Measurements from ENCODE around the gene MIA2.
"Not testable (repeated sequence)": the region's sequence is repeated elsewhere in the genome, so short reads cannot be mapped to it uniquely, and the experiment has no call there.

The MIA2 gene, protein sequence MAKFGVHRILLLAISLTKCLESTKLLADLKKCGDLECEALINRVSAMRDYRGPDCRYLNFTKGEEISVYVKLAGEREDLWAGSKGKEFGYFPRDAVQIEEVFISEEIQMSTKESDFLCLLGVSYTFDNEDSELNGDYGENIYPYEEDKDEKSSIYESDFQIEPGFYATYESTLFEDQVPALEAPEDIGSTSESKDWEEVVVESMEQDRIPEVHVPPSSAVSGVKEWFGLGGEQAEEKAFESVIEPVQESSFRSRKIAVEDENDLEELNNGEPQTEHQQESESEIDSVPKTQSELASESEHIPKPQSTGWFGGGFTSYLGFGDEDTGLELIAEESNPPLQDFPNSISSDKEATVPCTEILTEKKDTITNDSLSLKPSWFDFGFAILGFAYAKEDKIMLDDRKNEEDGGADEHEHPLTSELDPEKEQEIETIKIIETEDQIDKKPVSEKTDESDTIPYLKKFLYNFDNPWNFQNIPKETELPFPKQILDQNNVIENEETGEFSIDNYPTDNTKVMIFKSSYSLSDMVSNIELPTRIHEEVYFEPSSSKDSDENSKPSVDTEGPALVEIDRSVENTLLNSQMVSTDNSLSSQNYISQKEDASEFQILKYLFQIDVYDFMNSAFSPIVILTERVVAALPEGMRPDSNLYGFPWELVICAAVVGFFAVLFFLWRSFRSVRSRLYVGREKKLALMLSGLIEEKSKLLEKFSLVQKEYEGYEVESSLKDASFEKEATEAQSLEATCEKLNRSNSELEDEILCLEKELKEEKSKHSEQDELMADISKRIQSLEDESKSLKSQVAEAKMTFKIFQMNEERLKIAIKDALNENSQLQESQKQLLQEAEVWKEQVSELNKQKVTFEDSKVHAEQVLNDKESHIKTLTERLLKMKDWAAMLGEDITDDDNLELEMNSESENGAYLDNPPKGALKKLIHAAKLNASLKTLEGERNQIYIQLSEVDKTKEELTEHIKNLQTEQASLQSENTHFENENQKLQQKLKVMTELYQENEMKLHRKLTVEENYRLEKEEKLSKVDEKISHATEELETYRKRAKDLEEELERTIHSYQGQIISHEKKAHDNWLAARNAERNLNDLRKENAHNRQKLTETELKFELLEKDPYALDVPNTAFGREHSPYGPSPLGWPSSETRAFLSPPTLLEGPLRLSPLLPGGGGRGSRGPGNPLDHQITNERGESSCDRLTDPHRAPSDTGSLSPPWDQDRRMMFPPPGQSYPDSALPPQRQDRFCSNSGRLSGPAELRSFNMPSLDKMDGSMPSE (N-terminal part only)

GRCh38 chr14:39233680-39234326 is at the start of gene MIA2:
Gene MIA2 (plus strand): TSS chr14:39233915. CDS start chr14:39234115, 200 bp downstream.
- DNase-seq: no peak

DNA sequence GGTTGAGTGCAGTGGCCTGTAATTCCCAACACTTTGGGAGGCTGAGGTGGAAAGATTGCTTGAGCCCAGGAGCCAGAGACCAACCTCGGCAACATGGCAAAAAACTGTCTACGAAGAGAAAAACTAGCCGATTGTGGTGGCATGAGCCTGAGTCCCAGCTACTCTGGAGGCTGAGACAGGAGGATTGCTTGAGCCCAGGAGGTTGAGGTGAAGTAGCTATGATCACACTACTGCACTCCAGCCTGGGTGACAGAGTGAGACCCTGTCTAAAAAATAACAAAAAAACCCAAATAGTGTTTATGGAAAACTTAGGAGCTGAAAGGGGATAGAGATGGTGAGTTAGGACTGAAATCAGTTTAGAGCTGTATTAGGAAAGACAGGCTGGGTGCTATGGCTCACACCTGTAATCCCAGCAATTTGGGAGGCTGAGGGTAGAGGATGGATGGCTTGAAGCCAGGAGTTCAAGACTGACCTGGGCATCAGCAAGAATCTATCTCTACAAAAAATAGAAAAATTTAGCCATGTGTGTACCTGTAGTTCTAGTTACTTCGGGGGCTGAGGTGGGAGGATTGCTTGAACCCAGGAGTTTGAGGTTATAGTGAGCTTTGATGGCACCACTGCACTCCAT is 49.0 kb upstream of the MIA2 start:
- no peak for DNase-seq

DNA sequence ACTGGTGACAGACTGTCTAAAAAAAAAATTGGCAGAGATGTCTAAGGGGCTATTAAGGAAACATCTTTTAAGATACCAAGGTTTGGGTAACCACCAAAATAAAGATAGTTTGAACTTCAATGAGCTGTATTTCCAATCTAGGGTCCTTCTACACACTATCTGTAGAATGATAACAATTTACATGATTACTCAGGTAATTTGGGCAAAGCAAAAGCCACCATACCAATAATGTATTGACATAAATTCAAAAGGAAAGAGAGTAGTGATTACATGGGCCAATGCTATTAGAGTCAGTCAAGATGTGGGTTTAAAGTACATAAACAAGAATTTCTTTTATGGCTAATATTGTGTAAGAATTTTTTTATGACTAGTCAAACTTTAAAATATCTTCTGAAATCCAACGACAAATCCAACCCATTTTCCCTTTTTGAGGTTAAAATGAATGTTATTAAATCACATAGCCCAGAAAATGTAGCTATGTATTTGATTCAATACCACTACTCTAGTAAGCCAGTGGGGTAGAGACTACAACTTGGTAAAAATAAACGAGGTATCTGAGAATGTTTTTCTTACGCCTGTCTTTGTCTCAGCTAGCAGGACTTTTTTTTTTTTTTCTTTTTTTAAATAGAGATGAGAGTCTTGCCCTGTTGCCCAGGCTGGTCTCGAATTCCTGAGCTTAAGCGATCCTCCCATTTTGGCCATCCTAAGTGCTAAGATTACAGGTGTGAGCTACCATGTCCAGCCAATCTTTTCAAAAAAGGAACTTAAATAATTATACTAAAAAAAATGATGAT is 48.3 kb upstream of the MIA2 start:
- no peak for DNase-seq

GRCh38 chr14:39186941-39187525 is 46.7 kb upstream of the MIA2 start:
- no peak for DNase-seq

DNA sequence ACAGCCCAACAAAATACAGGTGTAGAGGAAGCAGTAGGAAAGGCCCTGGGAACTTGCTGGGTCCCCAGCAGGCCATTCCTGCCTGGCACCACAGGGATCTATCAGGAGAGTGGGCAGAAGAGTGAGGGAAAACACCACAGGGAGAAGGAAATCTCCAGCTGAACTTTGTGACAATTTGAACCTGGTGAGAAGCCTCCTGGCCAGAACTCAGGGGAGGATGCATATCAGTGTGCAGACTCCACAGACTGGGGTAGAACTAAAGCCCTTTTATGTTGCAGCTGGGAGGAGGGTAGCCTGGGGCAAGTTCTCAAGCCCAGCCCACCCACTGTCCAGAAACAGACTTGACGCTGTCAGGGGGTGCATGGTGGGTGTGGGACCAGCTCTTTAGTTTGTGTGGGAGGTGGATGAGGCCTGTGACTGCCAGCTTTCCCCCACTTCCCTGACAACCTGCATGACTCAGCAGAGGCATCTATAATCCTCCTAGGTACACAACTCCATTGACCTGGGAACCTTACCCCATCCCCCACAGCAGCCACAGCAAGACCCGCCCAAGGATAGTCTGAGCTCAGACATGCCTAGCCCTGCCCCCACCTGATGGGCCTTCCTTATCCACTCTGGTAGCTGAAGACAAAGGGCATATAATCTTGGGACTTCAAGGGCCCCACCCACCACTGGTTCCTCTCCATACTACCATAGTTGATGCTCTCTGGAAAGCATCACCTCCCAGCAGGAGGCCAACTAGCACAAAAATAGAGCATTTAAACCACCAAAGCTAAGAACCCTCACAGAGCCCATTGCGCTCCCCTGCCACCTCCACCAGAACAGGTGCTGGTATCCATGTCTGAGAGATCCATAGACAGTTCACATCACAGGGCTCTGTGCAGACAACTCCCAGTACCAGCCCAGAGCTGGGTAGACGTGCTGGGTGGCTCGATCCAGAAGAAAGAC is 29.8 kb upstream of the MIA2 start:
- DNase-seq: no peak

DNA sequence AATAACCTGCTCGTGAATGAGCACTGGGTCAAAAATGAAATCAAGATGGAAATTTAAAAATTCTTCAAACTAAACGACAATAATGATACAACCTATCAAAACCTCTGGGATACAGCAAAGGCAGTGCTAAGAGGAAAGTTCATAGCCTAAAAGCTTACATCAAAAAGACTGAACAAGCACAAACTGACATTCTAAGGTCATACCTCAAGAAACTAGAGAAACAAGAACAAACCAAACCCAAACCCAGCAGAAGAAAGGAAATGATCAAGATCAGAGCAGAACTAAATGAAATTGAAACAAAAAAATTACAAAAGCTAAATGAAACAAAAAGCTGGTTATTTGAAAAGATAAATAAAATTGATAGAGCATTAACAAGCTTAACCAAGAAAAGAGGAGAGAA is 26.3 kb upstream of the MIA2 start:
- DNase-seq: not testable (repeated sequence)

DNA sequence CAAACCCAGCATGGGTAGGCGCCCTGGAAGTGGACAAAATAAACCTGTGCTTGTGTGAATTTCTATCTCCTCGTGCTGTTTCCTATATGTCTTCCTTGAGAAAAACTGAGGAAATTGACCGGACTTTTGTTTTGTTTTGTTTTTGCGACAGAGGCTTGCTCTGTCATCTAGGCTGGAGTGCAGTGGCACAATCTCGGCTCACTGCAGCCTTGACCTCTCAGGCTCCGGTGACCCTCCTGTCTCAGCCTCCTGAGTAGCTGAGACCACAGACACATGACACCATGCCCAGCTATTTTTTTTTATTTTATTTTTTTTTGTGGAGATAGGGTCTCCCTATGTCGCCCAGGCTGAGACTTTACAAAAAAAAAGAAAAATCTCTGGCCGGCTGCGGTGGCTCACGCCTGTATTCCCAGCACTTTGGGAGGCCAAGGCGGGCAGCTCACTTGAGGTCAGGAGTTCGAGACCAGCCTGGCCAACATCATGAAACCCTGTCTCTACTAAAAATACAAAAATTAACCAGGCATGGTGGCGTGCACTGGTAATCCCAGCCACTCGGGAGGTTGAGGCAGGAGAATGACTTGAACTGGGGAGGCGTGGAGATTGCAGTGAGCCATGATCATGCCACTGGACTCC is 22.5 kb upstream of the MIA2 start:
- DNase-seq: no peak

- no peak for DNase-seq
Observed at GRCh38 chr14:39212034-39212433, 21.7 kb upstream of the MIA2 start.

DNA sequence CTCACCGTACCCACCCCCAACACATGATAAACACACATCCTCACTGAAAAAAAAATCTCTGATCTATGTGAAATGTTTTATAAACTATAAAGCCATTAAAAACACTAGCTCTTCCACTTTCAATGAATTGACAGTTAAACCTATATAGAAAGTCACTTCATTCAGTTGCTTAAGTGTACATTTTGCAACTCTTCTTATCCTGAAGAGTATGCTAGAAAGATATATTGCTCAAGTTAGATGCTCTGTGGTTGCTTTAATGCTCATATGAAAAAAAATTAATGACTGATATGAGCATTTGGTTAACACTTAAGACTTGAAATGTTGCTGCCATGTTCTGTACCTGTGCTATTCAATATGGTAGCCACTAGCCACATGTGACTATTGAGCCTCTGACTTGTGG is 21.0 kb upstream of the MIA2 start:
- DNase-seq: no peak

GRCh38 chr14:39217214-39217879 is 16.4 kb upstream of the MIA2 start:
- DNase-seq: no peak

- DNase-seq: no peak
Observed at GRCh38 chr14:39218171-39218769, 15.4 kb upstream of the MIA2 start.

DNA sequence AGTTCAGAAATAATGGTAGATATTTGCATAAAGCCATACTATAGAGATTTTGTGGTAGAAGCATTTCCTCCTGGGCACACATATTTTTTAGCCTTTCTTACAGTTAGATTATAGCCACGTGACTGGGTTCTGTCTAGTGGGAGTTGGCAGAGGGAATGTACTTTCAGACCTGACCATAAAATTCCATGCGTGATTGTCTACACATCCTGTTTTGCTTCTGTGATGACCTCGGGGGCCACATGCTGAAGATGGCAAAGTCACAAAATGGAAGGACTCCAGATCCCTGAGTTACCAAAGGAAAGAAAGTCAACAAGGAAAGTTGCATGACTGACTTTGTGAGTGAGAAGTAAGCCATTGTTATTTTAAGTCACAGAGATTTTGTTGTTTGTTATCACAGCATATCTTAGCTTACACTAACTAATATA is 14.6 kb upstream of the MIA2 start:
- DNase-seq: no peak

DNA sequence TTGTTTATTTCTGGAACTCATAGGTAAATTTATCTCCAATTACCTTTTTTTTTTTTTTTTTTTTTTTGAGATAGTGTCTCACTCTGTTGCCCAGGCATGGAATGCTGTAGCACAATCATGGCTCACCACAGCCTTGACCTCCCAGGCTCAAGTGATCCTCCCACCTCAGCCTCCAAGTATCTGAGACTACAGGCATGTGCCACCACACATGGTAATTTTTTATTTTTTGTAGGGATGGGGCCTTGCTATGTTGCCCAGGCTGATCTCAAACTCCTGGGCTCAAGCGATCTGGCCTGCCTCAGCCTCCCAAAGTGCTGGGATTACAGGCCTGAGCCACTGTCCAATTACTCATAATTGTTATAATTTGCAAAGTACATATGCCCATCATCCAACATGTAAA is 13.2 kb upstream of the MIA2 start:
- DNase-seq: not testable (repeated sequence)

GRCh38 chr14:39228044-39228443 is 5.7 kb upstream of the MIA2 start:
- DNase-seq: no peak

DNA sequence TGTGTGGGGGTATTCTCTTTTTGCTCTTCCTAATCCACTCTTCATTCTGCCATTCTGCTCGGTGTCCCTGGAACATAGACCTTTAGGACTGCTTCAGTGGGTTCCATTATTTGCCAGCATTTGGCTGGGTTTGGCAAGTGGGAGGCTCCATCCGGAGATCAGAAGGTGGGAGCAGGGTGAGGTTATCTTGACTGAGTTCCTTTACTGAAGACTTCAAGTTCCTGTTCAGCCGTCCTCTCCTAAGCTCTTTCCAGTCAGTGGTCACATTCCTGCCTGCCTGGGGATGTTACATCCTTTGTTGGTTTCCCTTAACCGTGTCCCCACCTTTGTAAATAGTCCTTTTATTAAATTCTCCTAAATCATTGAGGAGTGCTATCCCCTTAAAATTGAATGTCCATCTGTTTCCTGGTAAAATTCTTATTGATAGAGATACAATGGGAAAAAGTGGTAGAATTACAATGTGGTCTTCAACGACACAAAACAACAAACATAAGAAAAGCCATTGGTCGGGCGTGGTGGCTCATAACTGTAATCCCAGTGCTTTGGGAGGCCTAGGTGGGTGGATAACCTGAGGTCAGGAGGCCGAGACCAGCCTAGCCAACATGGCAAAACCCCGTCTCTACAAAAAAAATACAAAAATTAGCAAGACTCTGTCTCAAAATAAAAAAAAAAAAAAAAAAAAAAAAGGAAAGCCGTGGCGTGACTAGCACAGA is 5.0 kb upstream of the MIA2 start:
- no peak for DNase-seq

GRCh38 chr14:39229222-39229543 is 4.5 kb upstream of the MIA2 start:
- DNase-seq: no peak

- no peak for DNase-seq
Observed at GRCh38 chr14:39229601-39230110, 4.1 kb upstream of the MIA2 start.

All from COR-L47 (cell line).